Tibial artery (tissue), 4 donors: ENCODE data around the gene RETSAT.

Experiments used
- DNase-seq, 2 donors: peaks; one replicate each; pipeline ENCODE4 v3.0.0-alpha.2; 2019
- H3K27ac ChIP-seq, 2 donors: fragments of 200-600 bp; sonication (generic) in 1 of 2; 1 replicate in 1 of 2; 2 replicates in 1 of 2; pipeline ENCODE4 v1.5.1; 2018 to 2019; ENCODE audit warnings: mild to moderate bottlenecking in 1 of 2
- H3K27me3 ChIP-seq, 2 donors: fragments of 200-600 bp; sonication (generic) in 1 of 2; one replicate each; pipeline versions ENCODE4 v1.5.1 to v1.6.0; 2016 to 2019
- H3K36me3 ChIP-seq, 3 donors: fragments of 200-600 bp; sonication (generic) in 2 of 3; one replicate each; pipeline ENCODE4 v1.5.1; 2016 to 2019; ENCODE audit warnings: mild to moderate bottlenecking in 2 of 3
- H3K4me1 ChIP-seq, 4 donors: fragments of 200-600 bp; sonication (generic) in 2 of 4; 1 replicate in 3 of 4; 2 replicates in 1 of 4; pipeline ENCODE4 v1.5.1; 2016 to 2019
- H3K4me3 ChIP-seq, 2 donors: fragments of 200-600 bp; sonication (generic) in 1 of 2; 1 replicate in 1 of 2; 2 replicates in 1 of 2; pipeline ENCODE4 v1.5.1; 2018 to 2019; ENCODE audit warnings: mild to moderate bottlenecking in 2 of 2
- H3K9me3 ChIP-seq, 3 donors: fragments of 200-600 bp; sonication (generic) in 1 of 3; one replicate each; pipeline ENCODE4 v1.5.1; 2016 to 2019
- intact Hi-C: fragments of 100-400 bp; cut with DNase I; formaldehyde crosslinking; loops from one replicate; pipeline ENCODE4 v1.15.0; 2023; ENCODE audit warnings: low total_unique reads
- TF ChIP-seq, protein P1 (sequence below), 2 experiments: fragments of 200-600 bp in 1 of 2; fragments of 450-650 bp in 1 of 2; IDR thresholded peaks; one replicate each; pipeline ENCODE4 v1.5.1; 2017 to 2019; ENCODE audit warnings: antibody characterized with exemption in 2 of 2, mild to moderate bottlenecking in 1 of 2, moderate library complexity in 1 of 2

RETSAT gene

GRCh38 chr2:85329181-85329651 lies 25.1 kb downstream of the RETSAT start:
- intact Hi-C loops: loop anchor here (10.0 kb wide), 1 partner anchor 236 kb away; the partner anchor contains the start of gene GGCX
- H3K4me3 ChIP-seq: no peak overlapping the region
- TF ChIP-seq, protein P1, sequence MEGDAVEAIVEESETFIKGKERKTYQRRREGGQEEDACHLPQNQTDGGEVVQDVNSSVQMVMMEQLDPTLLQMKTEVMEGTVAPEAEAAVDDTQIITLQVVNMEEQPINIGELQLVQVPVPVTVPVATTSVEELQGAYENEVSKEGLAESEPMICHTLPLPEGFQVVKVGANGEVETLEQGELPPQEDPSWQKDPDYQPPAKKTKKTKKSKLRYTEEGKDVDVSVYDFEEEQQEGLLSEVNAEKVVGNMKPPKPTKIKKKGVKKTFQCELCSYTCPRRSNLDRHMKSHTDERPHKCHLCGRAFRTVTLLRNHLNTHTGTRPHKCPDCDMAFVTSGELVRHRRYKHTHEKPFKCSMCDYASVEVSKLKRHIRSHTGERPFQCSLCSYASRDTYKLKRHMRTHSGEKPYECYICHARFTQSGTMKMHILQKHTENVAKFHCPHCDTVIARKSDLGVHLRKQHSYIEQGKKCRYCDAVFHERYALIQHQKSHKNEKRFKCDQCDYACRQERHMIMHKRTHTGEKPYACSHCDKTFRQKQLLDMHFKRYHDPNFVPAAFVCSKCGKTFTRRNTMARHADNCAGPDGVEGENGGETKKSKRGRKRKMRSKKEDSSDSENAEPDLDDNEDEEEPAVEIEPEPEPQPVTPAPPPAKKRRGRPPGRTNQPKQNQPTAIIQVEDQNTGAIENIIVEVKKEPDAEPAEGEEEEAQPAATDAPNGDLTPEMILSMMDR (IDR thresholded peaks at IDR 0.05): no peak
- no peaks in the 10 kb centered on the region for H3K9me3 ChIP-seq
- no peaks in the 10 kb centered on the region for H3K27me3 ChIP-seq
- peaks cover 6 to 15% (median 6%) of the 10 kb centered on the region in 3 donors for H3K36me3 ChIP-seq
- peaks cover 0 to 39% (median 24%) of the 10 kb centered on the region in 4 donors for H3K4me1 ChIP-seq
- DNase-seq: no peak
- H3K27ac ChIP-seq: no peak overlapping the region

DNA sequence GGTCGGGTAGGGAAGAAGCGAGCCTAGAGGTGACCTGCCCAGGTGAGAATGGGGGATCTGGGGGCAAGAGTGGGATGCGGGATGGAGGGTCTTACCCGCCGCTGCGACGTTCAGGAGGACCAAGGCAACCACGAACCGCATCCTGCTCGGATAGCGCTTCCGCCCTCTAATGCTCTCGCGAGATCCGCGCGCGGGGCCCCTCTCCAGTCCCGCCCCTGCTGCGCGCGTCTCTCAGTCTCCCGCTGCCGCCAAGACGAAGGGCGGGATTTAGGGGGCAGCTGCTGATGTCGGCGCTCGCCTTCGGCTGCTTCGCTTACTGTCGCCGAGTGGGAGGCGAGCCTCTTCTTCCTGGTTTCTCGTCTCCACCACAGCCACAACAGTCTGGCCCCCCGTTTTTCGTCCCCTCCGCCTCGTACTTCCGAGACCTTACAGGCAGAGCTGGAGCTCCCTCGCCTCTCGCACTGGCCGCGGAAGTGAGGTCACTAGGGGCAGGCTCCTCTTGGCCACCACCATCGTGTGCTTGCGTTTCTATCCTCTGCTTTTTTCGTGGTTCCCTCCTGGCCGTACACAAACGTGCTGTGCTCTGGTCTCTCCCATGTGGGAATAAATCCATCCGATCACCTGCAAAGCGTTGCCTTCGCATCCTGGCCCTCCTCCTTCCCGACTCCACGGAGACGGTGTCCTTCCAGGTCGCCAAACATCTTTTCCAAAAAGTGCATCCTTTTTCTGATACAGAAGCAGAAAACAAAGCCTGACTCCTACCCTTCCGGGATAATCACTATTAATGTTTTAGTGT lies 26.3 kb downstream of the RETSAT start, which contains the start of gene TGOLN2:
Gene TGOLN2, minus strand, starts transcription at position 168 of the 796 bp plus-strand sequence. Its CDS starts 27 bp downstream, at position 141.
- intact Hi-C loops: loop anchor here (1.0 to 10.0 kb wide), 2 partner anchors 26 to 237 kb away; partner anchors contain the start of genes ELMOD3, GGCX and RETSAT
- Histone ChIP-seq H3K4me1 (peaks cover 0 to 51% (median 31%) of the 10 kb centered on the region in 4 donors), H3K27me3 (no peaks in the 10 kb centered on the region), H3K36me3 (peaks cover 18 to 27% (median 18%) of the 10 kb centered on the region in 3 donors), H3K9me3 (no peaks in the 10 kb centered on the region), H3K27ac (peak within 1 kb of the TSS; percentile 88 to 96), H3K4me3 (peak within 1 kb of the TSS; percentile 82 to 87)
- peak; percentile 92 to 95 for DNase-seq
- TF ChIP-seq, protein P1 (IDR thresholded peaks at IDR 0.05): no peak

DNA sequence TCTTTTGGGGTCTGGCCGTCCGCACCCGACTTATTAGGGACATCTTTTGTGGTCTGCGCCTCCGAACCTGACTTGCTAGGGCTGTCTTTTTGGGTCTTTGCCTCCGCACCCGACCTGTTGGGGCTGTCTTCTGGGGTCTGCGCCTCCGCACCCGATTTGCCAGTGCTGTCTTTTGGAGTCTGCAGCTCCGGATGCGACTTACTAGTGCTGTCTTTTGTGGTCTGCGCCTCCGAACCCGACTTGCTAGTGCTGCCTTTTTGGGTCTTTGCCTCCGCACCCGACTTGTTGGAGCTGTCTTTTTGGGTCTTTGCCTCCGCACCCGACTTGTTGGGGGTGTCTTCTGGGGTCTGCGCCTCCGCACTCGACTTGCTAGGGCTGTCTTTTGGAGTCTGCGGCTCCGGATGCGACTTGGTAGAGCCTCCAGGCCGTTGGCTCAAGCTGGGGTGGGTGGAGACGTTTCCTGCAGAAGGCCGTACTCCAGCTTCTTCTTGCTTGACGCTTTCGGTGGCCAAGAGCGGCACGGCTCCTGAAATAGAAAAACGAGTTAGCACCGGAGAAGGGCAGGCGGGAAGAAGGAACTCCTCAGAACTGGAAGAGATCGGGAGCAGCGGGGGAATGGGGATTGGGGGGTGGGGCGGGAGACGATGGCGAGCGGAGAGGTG lies 27.0 kb downstream of the RETSAT start:
- intact Hi-C loops: loop anchor here (10.0 kb wide), 1 partner anchor 238 kb away; the partner anchor contains the start of gene GGCX
- peak; percentile 55 to 73 for DNase-seq

GRCh38 chr2:85326406-85327159 lies 27.7 kb downstream of the RETSAT start:
- Histone ChIP-seq H3K27me3 (no peaks in the 10 kb centered on the region), H3K36me3 (peaks cover 32 to 41% (median 33%) of the 10 kb centered on the region in 3 donors), H3K27ac (peak overlapping the region; percentile 88 to 96), H3K4me1 (peaks cover 0 to 64% (median 41%) of the 10 kb centered on the region in 4 donors), H3K4me3 (peak overlapping the region; percentile 82 to 87), H3K9me3 (no peaks in the 10 kb centered on the region)
- intact Hi-C loops: loop anchor here (10.0 kb wide), 1 partner anchor 238 kb away; the partner anchor contains the start of gene GGCX
- peak in 1 of 2 donors; percentile 46 for DNase-seq
- TF ChIP-seq, protein P1 (IDR thresholded peaks at IDR 0.05): no peak

More for the DNA sequence above, 27.0 kb downstream of the RETSAT start:
- Histone ChIP-seq H3K27ac (peak overlapping the region; percentile 88 to 96), H3K9me3 (no peaks in the 10 kb centered on the region), H3K36me3 (peaks cover 25 to 34% (median 26%) of the 10 kb centered on the region in 3 donors), H3K27me3 (no peaks in the 10 kb centered on the region), H3K4me1 (peaks cover 0 to 57% (median 38%) of the 10 kb centered on the region in 4 donors), H3K4me3 (peak overlapping the region; percentile 82 to 87)
- TF ChIP-seq, protein P1 (IDR thresholded peaks at IDR 0.05): no peak

DNA sequence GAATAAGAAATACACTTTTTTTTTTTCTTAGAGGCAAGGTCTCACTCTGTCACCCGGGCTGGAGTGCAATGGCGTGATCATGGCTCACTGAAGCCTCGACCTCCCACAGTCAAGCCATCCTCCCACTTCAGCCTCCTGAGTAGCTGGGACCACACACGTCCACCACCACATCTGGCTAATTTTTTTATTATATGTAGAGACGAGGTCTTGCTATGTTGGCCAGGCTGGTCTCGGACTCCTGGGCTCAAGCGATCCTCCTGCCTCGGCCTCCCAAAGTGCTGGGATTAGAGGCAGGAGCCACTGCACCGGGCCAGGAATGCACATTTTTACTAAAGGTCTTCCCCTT lies 28.9 kb downstream of the RETSAT start:
- TF ChIP-seq, protein P1 (IDR thresholded peaks at IDR 0.05): no peak
- Histone ChIP-seq H3K4me3 (peak overlapping the region; percentile 82 to 87), H3K36me3 (peaks cover 39 to 53% (median 44%) of the 10 kb centered on the region in 3 donors), H3K27ac (no peak overlapping the region), H3K9me3 (no peaks in the 10 kb centered on the region), H3K4me1 (peaks cover 0 to 67% (median 41%) of the 10 kb centered on the region in 4 donors), H3K27me3 (no peaks in the 10 kb centered on the region)
- intact Hi-C loops: loop anchor here (10.0 kb wide), 1 partner anchor 239 kb away; the partner anchor contains the start of gene GGCX
- no peak for DNase-seq
